HepG2 (cell line): ENCODE data around the gene SULT4A1.

Experiments
- FOSL1 ChIP-seq: sonication (generic); formaldehyde crosslinking; IDR thresholded peaks from 2 replicates; pipeline ENCODE4 v1.9.0; 2021; ENCODE audit warnings: missing genetic modification reagents, borderline replicate concordance
- GTF2F1 ChIP-seq: fragments of 150-350 bp; IDR thresholded peaks from 2 replicates; pipeline ENCODE4 v1.6.1; 2014; ENCODE audit warnings: low read length
- IRF9 ChIP-seq: sonication (generic); formaldehyde crosslinking; IDR thresholded peaks from 2 replicates; pipeline ENCODE4 v1.8.0; 2022; ENCODE audit warnings: missing genetic modification reagents, mild to moderate bottlenecking, borderline replicate concordance
- KDM5B ChIP-seq: sonication (generic); formaldehyde crosslinking; IDR thresholded peaks from 2 replicates; pipeline ENCODE4 v1.4.0; 2020; ENCODE audit warnings: missing genetic modification reagents, mild to moderate bottlenecking, borderline replicate concordance
- MAFK ChIP-seq, 2 experiments: IDR thresholded peaks in 1 of 2; conservative IDR thresholded peaks in 1 of 2; 2 replicates each; pipeline ENCODE4 v1.6.1; 2011; ENCODE audit warnings: improper control_type of control experiment in 2 of 2, low read length in 2 of 2
- MAX ChIP-seq: IDR thresholded peaks from 2 replicates; pipeline ENCODE4 v1.6.1; 2012; ENCODE audit warnings: inconsistent platforms
- MZF1 ChIP-seq: sonication (generic); formaldehyde crosslinking; IDR thresholded peaks from 2 replicates; pipeline ENCODE4 v1.8.1; 2023; ENCODE audit warnings: mild to moderate bottlenecking, missing genetic modification reagents, borderline replicate concordance
- POLR2A ChIP-seq, 2 experiments: IDR thresholded peaks; 2 replicates each; pipeline ENCODE4 v1.6.1; 2011; ENCODE audit warnings: low read depth in 2 of 2, low read length in 2 of 2, mild to moderate bottlenecking in 1 of 2, moderate library complexity in 1 of 2; ENCODE audit not compliant: insufficient read depth in 1 of 2
- POLR2G ChIP-seq: fragments of 200-400 bp; formaldehyde crosslinking; IDR thresholded peaks from 2 replicates; pipeline ENCODE4 v1.6.1; 2018; ENCODE audit warnings: mild to moderate bottlenecking, low read depth, low read length, moderate library complexity
- PRDM10 ChIP-seq: sonication (generic); formaldehyde crosslinking; IDR thresholded peaks from 2 replicates; pipeline ENCODE4 v1.4.0; 2020; ENCODE audit warnings: low read depth, missing genetic modification reagents
- PRDM15 ChIP-seq: sonication (generic); formaldehyde crosslinking; IDR thresholded peaks from 2 replicates; pipeline ENCODE4 v1.4.0; 2020; ENCODE audit warnings: missing genetic modification reagents
- ZNF12 ChIP-seq: sonication (generic); formaldehyde crosslinking; IDR thresholded peaks from 2 replicates; pipeline ENCODE4 v1.5.0; 2020; ENCODE audit warnings: missing genetic modification reagents
- ZNF639 ChIP-seq: conservative IDR thresholded peaks from 2 replicates; pipeline ENCODE4 v1.6.1; 2018; ENCODE audit warnings: missing genetic modification reagents
- ZNF788 ChIP-seq: sonication (generic); formaldehyde crosslinking; IDR thresholded peaks from 2 replicates; pipeline ENCODE4 v1.5.0; 2020; ENCODE audit warnings: mild to moderate bottlenecking, missing genetic modification reagents, borderline replicate concordance

- TF ChIP-seq KDM5B = no peak
- no peak for TF ChIP-seq MAFK (conservative IDR thresholded peaks at IDR 0.05 in 1 of 2, IDR thresholded peaks at IDR 0.05 in 1 of 2; ENCODE audit: low read length in 2 of 2)
- no peak for TF ChIP-seq MAX
- TF ChIP-seq PRDM10 (CRISPR knock-in tag) = no peak
- no peak for TF ChIP-seq POLR2G
- no peak for TF ChIP-seq GTF2F1
- TF ChIP-seq ZNF788 (CRISPR knock-in tag) = no peak
- no peak for TF ChIP-seq MZF1 (CRISPR knock-in tag)
- TF ChIP-seq POLR2A (IDR thresholded peaks at IDR 0.05; ENCODE audit: insufficient read depth in 1 of 2, low read depth in 2 of 2, low read length in 2 of 2) = no peak
- TF ChIP-seq ZNF639 (CRISPR knock-in tag) = no peak
- no peak for TF ChIP-seq ZNF12 (CRISPR knock-in tag)
- TF ChIP-seq IRF9 (CRISPR knock-in tag) = no peak
- TF ChIP-seq FOSL1 (CRISPR knock-in tag) = no peak
- TF ChIP-seq PRDM15 (CRISPR knock-in tag) = no peak
Observed at GRCh38 chr22:43831561-43832392, 30.5 kb downstream of the SULT4A1 start.
